Measurements from ENCODE around the gene HES3.

Gene HES3

GRCh38 chr1:6272868-6273267, 28.9 kb downstream of the HES3 start:
- Histone ChIP-seq H3K36me3 (ENCODE audit: control insufficient read depth in 4 of 4, insufficient read depth in 4 of 4, low read length in 3 of 4) (peaks cover 0 to 7% (median 0%) of the 10 kb centered on the region in 4 experiments), H3K4me1 (ENCODE audit: control extremely low read depth in 1 of 4, control insufficient read depth in 4 of 4, insufficient read depth in 4 of 4, low read length in 3 of 4) (no peaks in the 10 kb centered on the region), H3K9me3 (ENCODE audit: control extremely low read depth in 1 of 5, control insufficient read depth in 4 of 5, insufficient read depth in 2 of 5, low read depth in 1 of 5, low read length in 4 of 5) (no peaks in the 10 kb centered on the region), H3K27ac (ENCODE audit: insufficient read depth in 1 of 2, low read depth in 1 of 2, low read length in 2 of 2, poor library complexity in 1 of 2, severe bottlenecking in 2 of 2) (no peak overlapping the region), H3K4me3 (ENCODE audit: control insufficient read depth in 1 of 7, extremely low read depth in 1 of 7, insufficient read depth in 4 of 7, low read depth in 2 of 7, low read length in 6 of 7) (no peak overlapping the region), H3K27me3 (replicated peaks in 2 of 5; ENCODE audit: control insufficient read depth in 4 of 5, insufficient read depth in 5 of 5, low read length in 4 of 5) (no peaks in the 10 kb centered on the region)
- ChIA-PET POLR2A (no interaction called here), CTCF (no interaction called here)
- DNase-seq = no peak
- WGBS (ENCODE audit: insufficient coverage) = 100% methylated on average over 5 of the region's 6 CpGs

- DNase-seq = no peak
- H3K9me3 ChIP-seq (ENCODE audit: control extremely low read depth in 1 of 5, control insufficient read depth in 4 of 5, insufficient read depth in 2 of 5, low read depth in 1 of 5, low read length in 4 of 5) = no peaks in the 10 kb centered on the region
- ChIA-PET CTCF (interaction anchor here (1.4 kb wide), 1 partner anchor 9 kb away, joined by 3 read pairs; no protein-coding TSS in a partner anchor), POLR2A (no interaction called here)
- no peak overlapping the region for H3K4me3 ChIP-seq (ENCODE audit: control insufficient read depth in 1 of 7, extremely low read depth in 1 of 7, insufficient read depth in 4 of 7, low read depth in 2 of 7, low read length in 6 of 7)
- no peak overlapping the region for H3K27ac ChIP-seq (ENCODE audit: insufficient read depth in 1 of 2, low read depth in 1 of 2, low read length in 2 of 2, poor library complexity in 1 of 2, severe bottlenecking in 2 of 2)
- no peaks in the 10 kb centered on the region for H3K4me1 ChIP-seq (ENCODE audit: control extremely low read depth in 1 of 4, control insufficient read depth in 4 of 4, insufficient read depth in 4 of 4, low read length in 3 of 4)
- H3K27me3 ChIP-seq (replicated peaks in 2 of 5; ENCODE audit: control insufficient read depth in 4 of 5, insufficient read depth in 5 of 5, low read length in 4 of 5) = no peaks in the 10 kb centered on the region
- peaks cover 0 to 7% (median 0%) of the 10 kb centered on the region in 4 experiments for H3K36me3 ChIP-seq (ENCODE audit: control insufficient read depth in 4 of 4, insufficient read depth in 4 of 4, low read length in 3 of 4)
- 98% methylated on average over 19 of the region's 19 CpGs for WGBS (ENCODE audit: insufficient coverage)
These were observed 29.5 kb downstream of the HES3 start for GRCh38 chr1:6273380-6273891.

- DNase-seq = no peak
- peaks cover 0 to 7% (median 0%) of the 10 kb centered on the region in 4 experiments for H3K36me3 ChIP-seq (ENCODE audit: control insufficient read depth in 4 of 4, insufficient read depth in 4 of 4, low read length in 3 of 4)
- no peaks in the 10 kb centered on the region for H3K4me1 ChIP-seq (ENCODE audit: control extremely low read depth in 1 of 4, control insufficient read depth in 4 of 4, insufficient read depth in 4 of 4, low read length in 3 of 4)
- ChIA-PET CTCF (interaction anchor here (1.4 kb wide), 1 partner anchor 10 kb away, joined by 3 read pairs; no protein-coding TSS in a partner anchor), POLR2A (no interaction called here)
- H3K4me3 ChIP-seq (ENCODE audit: control insufficient read depth in 1 of 7, extremely low read depth in 1 of 7, insufficient read depth in 4 of 7, low read depth in 2 of 7, low read length in 6 of 7) = no peak overlapping the region
- 97% methylated on average over 11 of the region's 11 CpGs for WGBS (ENCODE audit: insufficient coverage)
- H3K27ac ChIP-seq (ENCODE audit: insufficient read depth in 1 of 2, low read depth in 1 of 2, low read length in 2 of 2, poor library complexity in 1 of 2, severe bottlenecking in 2 of 2) = no peak overlapping the region
- no peaks in the 10 kb centered on the region for H3K27me3 ChIP-seq (replicated peaks in 2 of 5; ENCODE audit: control insufficient read depth in 4 of 5, insufficient read depth in 5 of 5, low read length in 4 of 5)
- H3K9me3 ChIP-seq (ENCODE audit: control extremely low read depth in 1 of 5, control insufficient read depth in 4 of 5, insufficient read depth in 2 of 5, low read depth in 1 of 5, low read length in 4 of 5) = no peaks in the 10 kb centered on the region
These were observed 30.1 kb downstream of the HES3 start for GRCh38 chr1:6274102-6274501.

GRCh38 chr1:6274622-6275139, 30.7 kb downstream of the HES3 start:
- H3K36me3 ChIP-seq (ENCODE audit: control insufficient read depth in 4 of 4, insufficient read depth in 4 of 4, low read length in 3 of 4) = peaks cover 0 to 7% (median under 1%) of the 10 kb centered on the region in 4 experiments
- no peak for DNase-seq
- ChIA-PET POLR2A (no interaction called here), CTCF (interaction anchor here (1.4 kb wide), 1 partner anchor 10 kb away, joined by 3 read pairs; no protein-coding TSS in a partner anchor)
- H3K4me1 ChIP-seq (ENCODE audit: control extremely low read depth in 1 of 4, control insufficient read depth in 4 of 4, insufficient read depth in 4 of 4, low read length in 3 of 4) = no peaks in the 10 kb centered on the region
- no peak overlapping the region for H3K27ac ChIP-seq (ENCODE audit: insufficient read depth in 1 of 2, low read depth in 1 of 2, low read length in 2 of 2, poor library complexity in 1 of 2, severe bottlenecking in 2 of 2)
- whole genome bisulfite sequencing (ENCODE audit: insufficient coverage) = 95% methylated on average over 11 of the region's 16 CpGs
- no peak overlapping the region for H3K4me3 ChIP-seq (ENCODE audit: control insufficient read depth in 1 of 7, extremely low read depth in 1 of 7, insufficient read depth in 4 of 7, low read depth in 2 of 7, low read length in 6 of 7)
- H3K9me3 ChIP-seq (ENCODE audit: control extremely low read depth in 1 of 5, control insufficient read depth in 4 of 5, insufficient read depth in 2 of 5, low read depth in 1 of 5, low read length in 4 of 5) = no peaks in the 10 kb centered on the region
- H3K27me3 ChIP-seq (replicated peaks in 2 of 5; ENCODE audit: control insufficient read depth in 4 of 5, insufficient read depth in 5 of 5, low read length in 4 of 5) = no peaks in the 10 kb centered on the region

- Histone ChIP-seq H3K4me1 (ENCODE audit: control extremely low read depth in 1 of 4, control insufficient read depth in 4 of 4, insufficient read depth in 4 of 4, low read length in 3 of 4) (no peaks in the 10 kb centered on the region), H3K9me3 (ENCODE audit: control extremely low read depth in 1 of 5, control insufficient read depth in 4 of 5, insufficient read depth in 2 of 5, low read depth in 1 of 5, low read length in 4 of 5) (no peaks in the 10 kb centered on the region), H3K27me3 (replicated peaks in 2 of 5; ENCODE audit: control insufficient read depth in 4 of 5, insufficient read depth in 5 of 5, low read length in 4 of 5) (no peaks in the 10 kb centered on the region), H3K36me3 (ENCODE audit: control insufficient read depth in 4 of 4, insufficient read depth in 4 of 4, low read length in 3 of 4) (peaks cover 0 to 11% (median under 1%) of the 10 kb centered on the region in 4 experiments), H3K4me3 (ENCODE audit: control insufficient read depth in 1 of 7, extremely low read depth in 1 of 7, insufficient read depth in 4 of 7, low read depth in 2 of 7, low read length in 6 of 7) (no peak overlapping the region), H3K27ac (ENCODE audit: insufficient read depth in 1 of 2, low read depth in 1 of 2, low read length in 2 of 2, poor library complexity in 1 of 2, severe bottlenecking in 2 of 2) (no peak overlapping the region)
- CTCF ChIA-PET = interaction anchor here (0.7 to 1.5 kb wide), 3 partner anchors 10 to 29 kb away, joined by 3 to 5 read pairs (median 3); no protein-coding TSS in a partner anchor
- 94% methylated on average over 33 of the region's 35 CpGs for WGBS (ENCODE audit: insufficient coverage)
- POLR2A ChIA-PET = no interaction called here
- DNase-seq = no peak
These were observed 32.1 kb downstream of the HES3 start for GRCh38 chr1:6275826-6276782.

- Histone ChIP-seq H3K36me3 (ENCODE audit: control insufficient read depth in 4 of 4, insufficient read depth in 4 of 4, low read length in 3 of 4) (peaks cover 0 to 11% (median under 1%) of the 10 kb centered on the region in 4 experiments), H3K27ac (ENCODE audit: insufficient read depth in 1 of 2, low read depth in 1 of 2, low read length in 2 of 2, poor library complexity in 1 of 2, severe bottlenecking in 2 of 2) (no peak overlapping the region), H3K27me3 (replicated peaks in 2 of 5; ENCODE audit: control insufficient read depth in 4 of 5, insufficient read depth in 5 of 5, low read length in 4 of 5) (no peaks in the 10 kb centered on the region), H3K4me3 (ENCODE audit: control insufficient read depth in 1 of 7, extremely low read depth in 1 of 7, insufficient read depth in 4 of 7, low read depth in 2 of 7, low read length in 6 of 7) (no peak overlapping the region), H3K4me1 (ENCODE audit: control extremely low read depth in 1 of 4, control insufficient read depth in 4 of 4, insufficient read depth in 4 of 4, low read length in 3 of 4) (no peaks in the 10 kb centered on the region), H3K9me3 (ENCODE audit: control extremely low read depth in 1 of 5, control insufficient read depth in 4 of 5, insufficient read depth in 2 of 5, low read depth in 1 of 5, low read length in 4 of 5) (no peaks in the 10 kb centered on the region)
- ChIA-PET POLR2A (no interaction called here), CTCF (interaction anchor here (0.7 to 1.6 kb wide), 4 partner anchors 9 to 30 kb away, joined by 3 read pairs; no protein-coding TSS in a partner anchor)
- DNase-seq = no peak
- WGBS (ENCODE audit: insufficient coverage) = 95% methylated on average over 15 of the region's 20 CpGs
These were observed 33.0 kb downstream of the HES3 start for GRCh38 chr1:6276811-6277555.

All from common myeloid progenitor, CD34-positive (primary cell).